Stimulated activated CD4-positive, alpha-beta T cell treated with anti-CD3 and anti-CD28 coated beads, Interleukin-1b, Interleukin-23, amount 100 ng/mL, for 4 hours (primary cell): ENCODE results near the gene YPEL2.
"Not testable (repeated sequence)": the region's sequence is repeated elsewhere in the genome, so short reads cannot be mapped to it uniquely, and the experiment has no call there.

ENCODE experiments used
- DNase-seq, 2 donors: peaks; one replicate each; pipeline ENCODE4 v3.0.0-alpha.2; 2020; ENCODE audit warnings: low read depth in 2 of 2

YPEL2 gene

GRCh38 chr17:59377410-59377809 lies 46.0 kb downstream of the YPEL2 start:
- no peak for DNase-seq

- no peak for DNase-seq
Observed at GRCh38 chr17:59378675-59379074, 47.2 kb downstream of the YPEL2 start.

GRCh38 chr17:59380474-59380873 lies 49.0 kb downstream of the YPEL2 start:
- no peak for DNase-seq

GRCh38 chr17:59381716-59382570 lies 50.5 kb downstream of the YPEL2 start:
- DNase-seq = no peak

GRCh38 chr17:59383893-59384292 lies 52.4 kb downstream of the YPEL2 start:
- no peak for DNase-seq

- no peak for DNase-seq
Observed at GRCh38 chr17:59387351-59388068, 56.1 kb downstream of the YPEL2 start.

GRCh38 chr17:59388069-59388556 lies 56.7 kb downstream of the YPEL2 start:
- no peak for DNase-seq

- DNase-seq = no peak
Observed at GRCh38 chr17:59389066-59389465, 57.6 kb downstream of the YPEL2 start.

- no peak for DNase-seq
Observed at GRCh38 chr17:59391021-59391420, 59.6 kb downstream of the YPEL2 start.

GRCh38 chr17:59392973-59393679 lies 61.7 kb downstream of the YPEL2 start:
- no peak for DNase-seq

GRCh38 chr17:59393742-59394410 lies 62.4 kb downstream of the YPEL2 start:
- DNase-seq = not testable (repeated sequence)

- no peak for DNase-seq
Observed at GRCh38 chr17:59396134-59396826, 64.8 kb downstream of the YPEL2 start.

GRCh38 chr17:59397316-59398073 lies 66.0 kb downstream of the YPEL2 start:
- DNase-seq = no peak

- DNase-seq = no peak
Observed at GRCh38 chr17:59399914-59400313, 68.5 kb downstream of the YPEL2 start.

GRCh38 chr17:59400858-59401257 lies 69.4 kb downstream of the YPEL2 start:
- DNase-seq = no peak

GRCh38 chr17:59401274-59401673 lies 69.8 kb downstream of the YPEL2 start:
- no peak for DNase-seq

- no peak for DNase-seq
Observed at GRCh38 chr17:59401725-59402124, 70.3 kb downstream of the YPEL2 start.

- DNase-seq = no peak
Observed at GRCh38 chr17:59402760-59403159, 71.3 kb downstream of the YPEL2 start.

GRCh38 chr17:59404471-59404870 lies 73.0 kb downstream of the YPEL2 start:
- no peak for DNase-seq

GRCh38 chr17:59405944-59406705 lies 74.7 kb downstream of the YPEL2 start:
- DNase-seq = no peak
